ENCODE measurements around the gene KAT7.

The KAT7 gene

DNA sequence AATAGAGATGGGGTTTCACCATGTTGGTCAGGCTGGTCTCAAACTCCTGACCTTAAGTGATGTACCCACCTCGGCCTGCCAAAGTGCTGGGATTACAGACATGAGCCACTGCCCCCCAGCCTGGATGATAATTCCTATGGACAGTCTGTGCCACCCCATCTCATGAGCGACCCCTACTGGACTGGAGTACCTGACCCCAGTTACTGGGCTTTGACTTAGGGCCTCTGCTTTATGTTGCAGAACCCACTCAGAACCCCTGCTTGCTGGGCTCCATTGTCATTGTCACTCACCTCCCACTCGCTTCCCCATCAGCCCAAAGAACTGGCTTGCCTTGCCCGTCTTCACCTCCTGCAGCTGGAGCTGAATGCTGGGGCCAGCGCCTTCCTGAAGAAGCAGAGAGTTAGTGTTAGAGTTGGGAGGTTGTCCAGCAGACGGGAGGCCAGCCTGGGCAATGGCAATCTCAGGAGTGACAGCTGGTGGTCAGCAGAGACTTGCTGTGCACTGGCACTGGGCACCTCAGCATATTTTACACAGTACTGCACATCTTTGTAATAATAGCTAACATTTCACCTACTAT lies 55.4 kb downstream of the KAT7 start:
- no peak for DNase-seq

DNA sequence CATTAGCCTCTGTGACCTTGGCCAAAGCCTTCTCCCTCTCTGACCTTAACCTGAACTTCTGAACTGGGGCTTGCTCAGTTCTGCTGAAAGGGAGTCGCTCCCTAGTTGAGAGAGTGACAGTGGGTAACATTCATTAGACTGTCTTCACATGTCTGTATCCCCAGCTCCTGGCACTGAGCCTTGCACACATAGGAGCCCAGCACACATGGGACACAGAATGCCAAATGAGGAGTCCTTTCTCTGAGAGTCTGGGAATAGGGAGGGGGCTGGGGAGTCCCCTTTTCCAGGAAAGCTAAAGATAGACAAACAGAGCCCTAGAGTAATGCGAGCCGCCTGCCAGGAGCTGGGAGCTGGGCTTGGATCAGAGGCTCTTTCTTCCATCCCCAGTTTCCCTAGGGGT lies 56.8 kb downstream of the KAT7 start:
- peak; percentile 15 for DNase-seq

- DNase-seq, result no peak
Observed at GRCh38 chr17:49846938-49847712, 58.6 kb downstream of the KAT7 start.

DNA sequence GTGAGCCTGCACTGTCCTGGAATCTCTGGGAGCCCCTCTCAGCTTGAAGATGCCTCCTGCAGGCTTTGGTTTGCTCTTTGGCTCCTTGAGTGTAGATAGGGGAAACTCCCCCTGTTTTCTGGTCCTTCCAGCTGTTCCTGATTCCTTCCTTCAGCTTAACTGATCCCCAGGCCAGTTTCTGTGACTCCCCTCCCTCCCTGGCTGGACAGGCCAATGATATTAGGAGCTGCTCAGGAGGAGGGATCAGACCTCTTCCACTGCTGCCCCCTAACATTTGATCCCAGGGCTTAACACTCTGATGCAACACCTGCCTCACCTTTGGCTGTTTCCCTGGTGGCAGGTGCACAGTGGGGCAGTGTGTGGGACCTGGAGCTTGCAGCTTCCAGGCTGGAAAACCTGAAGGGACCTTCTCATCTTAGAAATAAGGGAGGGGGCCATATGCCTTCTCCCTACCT lies 59.6 kb downstream of the KAT7 start, which contains the start of gene TAC4:
TAC4 (minus strand) TSS at position 51 of the 455 bp plus-strand sequence. CDS start 52 bp downstream, outside the sequence.
- no peak for DNase-seq

GRCh38 chr17:49848739-49849138 lies 60.3 kb downstream of the KAT7 start:
- DNase-seq, result no peak

DNA sequence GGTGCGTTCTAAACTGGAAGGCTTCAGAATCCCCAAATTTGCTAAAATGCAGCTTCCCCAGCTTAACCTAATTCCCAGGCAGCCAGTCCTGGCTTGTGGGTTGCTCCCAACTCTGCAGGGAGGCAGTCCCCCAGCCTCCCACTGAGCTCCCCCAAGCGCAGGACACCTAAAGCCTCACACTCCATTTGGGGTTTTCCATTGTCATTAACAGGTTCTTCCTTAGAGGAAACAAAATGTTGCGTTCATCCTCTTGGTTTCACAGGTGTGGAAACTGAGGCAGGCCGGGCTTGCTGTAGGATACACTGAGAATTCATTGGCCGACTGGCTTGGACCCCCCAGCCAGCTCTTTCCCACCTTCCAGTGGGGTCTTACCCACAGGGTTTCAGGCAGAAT lies 61.7 kb downstream of the KAT7 start:
- no peak for DNase-seq

DNA sequence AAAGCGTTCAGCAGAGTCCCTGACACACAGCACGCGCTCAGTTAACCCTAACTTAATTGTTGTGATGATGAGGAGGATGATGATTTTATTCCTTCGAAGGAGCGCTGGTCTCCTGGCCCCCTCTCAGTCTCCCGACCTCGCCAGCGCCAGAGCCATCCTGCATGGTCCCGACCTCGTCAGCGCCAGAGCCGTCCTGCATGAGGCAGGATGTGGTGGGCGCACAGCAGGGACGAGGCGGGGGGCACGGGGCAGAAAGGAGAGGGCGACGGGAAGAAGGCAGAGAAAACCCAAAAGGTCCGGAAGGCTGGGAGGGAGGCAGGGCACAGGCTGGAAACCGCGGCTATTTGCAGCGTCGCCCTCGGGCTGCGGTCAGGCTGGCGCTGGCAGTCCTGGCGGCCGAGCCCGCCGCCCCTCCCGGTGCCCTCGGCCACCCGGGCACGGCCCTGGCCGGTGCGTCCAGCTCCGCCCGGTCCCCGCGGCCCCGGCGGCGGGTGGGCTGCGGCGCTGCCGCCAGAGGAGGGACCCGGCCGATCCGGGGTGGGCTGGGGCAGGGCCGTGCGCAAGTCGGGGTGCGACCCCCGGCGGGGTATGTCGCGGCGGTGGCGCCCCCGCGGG lies 62.4 kb downstream of the KAT7 start:
- DNase-seq, result no peak

DNA sequence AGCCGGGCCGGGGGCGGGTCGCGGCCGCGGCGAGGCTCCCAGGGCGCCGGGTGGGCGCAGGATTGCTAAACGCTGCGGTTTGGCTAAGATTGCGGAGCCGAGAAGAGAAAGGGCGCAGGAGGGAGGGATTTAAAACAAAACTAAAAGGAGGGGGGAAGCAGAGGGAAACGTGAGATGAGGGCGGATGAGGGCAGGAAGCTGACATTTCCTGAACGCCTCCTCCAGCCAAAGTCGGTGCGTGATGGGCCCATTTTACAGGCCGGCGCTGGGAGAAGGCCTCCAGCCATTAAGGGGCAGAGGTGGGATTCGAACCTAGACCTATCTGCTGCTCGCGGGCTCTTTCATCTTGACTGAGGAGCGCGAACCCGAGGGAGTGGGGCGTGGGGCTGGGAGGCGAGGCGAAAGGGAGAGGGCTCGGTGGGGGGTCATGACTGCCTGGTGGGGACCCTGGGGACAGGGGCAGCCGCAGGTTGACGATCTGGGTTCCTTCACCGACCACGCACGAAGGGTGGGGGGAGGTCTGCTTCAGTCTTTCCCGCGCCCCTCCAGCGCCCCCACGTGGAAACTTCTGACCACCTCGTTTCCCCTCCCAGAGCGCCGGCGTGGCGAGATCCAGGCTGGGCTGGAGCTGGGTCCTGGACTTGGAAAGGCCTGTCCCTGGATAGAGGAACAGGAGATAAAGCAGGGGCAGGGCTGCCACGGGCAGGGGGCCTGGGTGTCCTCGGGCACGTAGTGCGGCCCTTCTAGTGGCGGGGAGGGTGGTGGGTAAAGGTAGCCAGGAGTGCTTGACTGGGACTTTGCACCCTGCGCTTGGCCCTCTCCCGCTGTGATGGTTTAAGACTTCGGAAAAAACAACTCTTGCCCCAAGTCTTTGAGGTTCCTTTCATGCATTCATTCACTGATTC lies 63.2 kb downstream of the KAT7 start:
- DNase-seq, result peak; percentile 63

DNA sequence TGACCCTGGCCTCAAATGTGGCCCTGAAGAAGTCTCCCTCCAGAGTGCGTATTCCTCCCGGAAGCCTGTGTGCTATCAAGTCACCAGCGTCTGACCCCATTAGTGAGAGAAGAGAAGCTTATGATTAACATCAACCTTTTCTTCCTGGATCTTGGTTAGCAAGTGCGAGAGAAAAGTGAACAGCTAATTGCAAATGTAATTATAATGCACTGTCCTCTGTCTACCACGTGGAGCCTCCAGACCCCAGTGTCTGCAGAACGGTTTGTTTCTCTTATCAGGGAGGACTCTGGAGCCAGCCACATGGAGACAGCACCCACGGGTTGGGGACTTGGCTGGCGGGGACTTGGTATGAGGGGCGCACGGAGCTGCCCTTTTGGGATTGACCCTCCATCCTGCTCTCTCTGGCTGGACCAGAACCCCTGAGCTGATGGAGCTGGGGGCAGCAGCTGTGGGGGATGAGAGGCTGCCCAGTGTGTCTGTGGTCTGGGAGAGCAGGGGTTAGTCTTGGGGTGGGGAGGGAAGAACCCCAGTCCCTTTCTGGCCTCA lies 65.1 kb downstream of the KAT7 start:
- no peak for DNase-seq

DNA sequence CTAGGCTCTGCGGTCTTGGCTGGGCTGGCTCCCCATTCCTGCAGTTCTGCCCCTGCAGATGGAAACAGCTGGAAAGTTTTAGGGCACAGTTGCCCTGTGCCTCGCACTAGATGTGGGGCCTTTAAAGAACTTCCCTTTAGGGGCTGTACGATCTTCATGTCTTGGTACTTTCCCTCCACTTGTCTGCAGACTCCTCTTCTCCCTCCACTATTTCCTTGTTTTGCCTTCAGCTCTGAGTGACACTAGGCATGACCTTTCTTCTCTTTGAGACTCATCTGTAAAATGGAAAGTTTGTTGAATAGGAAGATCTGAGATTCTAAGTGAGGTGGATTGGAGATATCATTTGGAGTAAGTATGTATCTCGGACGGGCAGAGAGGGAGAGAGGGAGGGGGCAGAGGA lies 65.6 kb downstream of the KAT7 start:
- no peak for DNase-seq

DNA sequence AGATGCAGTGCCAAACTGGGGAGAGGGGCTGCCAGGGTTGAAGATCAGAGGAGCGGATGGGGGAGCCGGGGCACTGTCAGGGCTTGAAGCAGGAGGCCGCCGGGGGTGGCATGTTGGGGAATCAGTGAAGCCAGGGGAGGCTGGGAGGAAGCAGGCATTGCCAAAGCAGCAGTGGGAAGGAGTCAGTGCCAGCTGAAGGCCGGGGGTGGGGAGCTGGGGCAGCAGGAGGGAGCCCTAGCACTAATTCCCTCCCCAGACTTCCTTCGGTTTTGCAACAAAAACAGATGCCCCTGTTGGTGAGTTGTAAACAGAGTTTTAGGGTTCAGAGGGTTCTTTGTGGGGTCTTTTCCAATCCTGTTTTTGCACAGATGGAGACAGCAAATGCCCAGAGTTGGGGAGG lies 70.3 kb downstream of the KAT7 start:
- DNase-seq, result no peak

DNA sequence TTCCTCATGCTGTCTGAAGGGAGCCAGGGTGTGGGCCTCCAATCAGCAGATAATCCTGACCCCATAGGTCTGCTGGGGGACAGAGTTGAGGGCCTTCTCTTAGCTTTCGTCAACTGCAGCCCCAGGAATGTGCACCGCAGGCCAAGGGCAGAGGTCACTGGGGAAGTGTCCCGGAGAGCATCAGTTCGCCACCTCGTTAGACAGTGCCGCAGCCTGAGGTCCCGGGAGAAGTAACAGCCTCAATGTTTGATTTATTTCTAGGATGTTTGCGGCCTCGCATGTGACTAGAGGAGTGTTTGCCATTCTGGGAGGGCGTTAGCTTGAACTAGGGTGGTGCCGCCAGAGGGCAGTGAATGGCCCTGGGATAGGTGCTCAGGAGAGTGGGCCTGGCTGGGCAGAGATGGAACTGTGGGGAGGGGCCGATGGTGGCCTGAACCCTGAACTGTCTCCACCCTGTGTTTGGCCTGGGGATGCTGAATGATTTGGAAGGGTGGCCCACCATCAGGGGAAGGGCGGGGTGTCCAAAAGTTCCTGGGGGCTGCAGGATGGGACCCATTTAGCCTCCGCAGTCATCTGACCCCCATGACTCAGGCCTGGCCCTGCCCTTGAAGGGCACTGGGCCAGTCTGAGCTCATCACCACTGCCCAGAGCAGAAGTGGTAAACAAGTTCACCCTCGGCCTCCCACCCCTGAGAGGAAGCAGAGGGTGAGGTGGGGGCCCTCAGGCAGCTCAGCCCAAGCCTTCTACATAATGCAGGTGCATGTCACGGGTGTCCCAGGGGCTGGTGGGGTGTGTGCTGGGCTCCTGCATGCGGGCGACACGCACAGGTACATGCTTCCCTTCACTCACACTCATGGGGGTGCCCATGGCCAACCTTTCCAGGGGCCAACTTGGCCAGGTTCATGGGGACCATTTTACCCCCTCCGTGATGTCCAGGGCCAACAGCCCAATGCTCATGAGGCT lies 71.8 kb downstream of the KAT7 start:
- no peak for DNase-seq

DNA sequence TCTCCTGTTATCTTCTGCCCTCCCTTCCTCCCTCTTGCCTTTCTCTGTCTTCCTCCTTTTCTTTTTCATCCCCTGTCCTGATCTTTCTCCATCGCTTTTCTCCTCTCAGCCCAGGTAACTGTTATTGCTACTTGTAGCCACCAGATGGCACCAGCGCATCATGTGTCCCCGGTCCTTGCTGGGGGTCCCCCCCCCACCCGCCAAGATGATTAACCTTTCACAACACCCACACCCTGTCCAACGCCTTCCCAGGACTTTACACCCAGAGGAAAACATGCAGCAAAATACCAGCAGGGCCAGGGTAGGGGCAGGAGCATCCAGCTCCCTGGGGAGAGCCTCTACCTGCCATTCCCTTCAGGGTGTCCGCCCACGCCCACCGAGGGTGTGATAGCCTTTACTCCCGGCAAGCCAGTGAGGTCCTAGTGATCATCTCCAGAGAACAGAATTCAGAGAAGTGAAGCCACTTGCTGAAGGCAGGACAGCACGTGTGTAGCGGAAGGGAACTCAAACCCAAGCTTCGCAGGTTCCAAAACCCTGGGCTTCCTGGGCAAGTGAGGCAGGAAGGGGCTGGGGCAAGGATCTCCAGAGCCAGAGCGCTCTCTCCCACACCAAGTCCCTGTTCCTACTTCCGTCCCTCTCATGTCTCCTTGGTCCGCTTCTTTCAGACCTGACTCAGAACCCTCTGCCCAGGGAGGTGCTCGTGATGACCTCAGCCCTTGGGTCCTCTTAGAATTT lies 72.8 kb downstream of the KAT7 start:
- DNase-seq, result peak; percentile 36

DNA sequence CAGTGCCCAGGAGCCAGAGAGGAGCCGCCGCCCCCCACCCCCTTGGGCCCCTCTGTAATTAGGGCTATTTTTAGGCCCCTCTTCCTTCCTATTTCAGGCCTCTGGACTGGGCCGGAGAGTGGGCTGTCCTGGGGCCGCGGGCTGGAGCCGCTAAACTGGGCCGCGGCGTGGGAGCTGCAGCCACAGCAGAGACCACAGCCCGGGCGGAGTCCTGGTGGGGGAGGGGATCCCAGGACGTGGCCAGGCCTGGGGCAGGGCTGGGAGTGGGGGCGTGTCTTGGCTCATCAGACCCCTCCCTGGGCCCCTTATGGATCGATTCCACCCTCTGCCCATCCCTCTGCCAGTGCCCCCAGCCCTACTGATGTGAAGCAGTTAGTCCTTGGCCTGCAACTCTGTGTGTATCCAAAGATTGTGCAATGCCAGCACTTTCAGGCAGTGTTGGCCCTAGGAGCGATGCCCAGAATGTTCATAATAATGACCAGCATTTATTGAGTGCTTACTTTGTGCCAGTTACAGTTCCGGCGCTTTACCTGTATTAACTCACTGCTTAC lies 74.4 kb downstream of the KAT7 start:
- DNase-seq, result no peak

DNA sequence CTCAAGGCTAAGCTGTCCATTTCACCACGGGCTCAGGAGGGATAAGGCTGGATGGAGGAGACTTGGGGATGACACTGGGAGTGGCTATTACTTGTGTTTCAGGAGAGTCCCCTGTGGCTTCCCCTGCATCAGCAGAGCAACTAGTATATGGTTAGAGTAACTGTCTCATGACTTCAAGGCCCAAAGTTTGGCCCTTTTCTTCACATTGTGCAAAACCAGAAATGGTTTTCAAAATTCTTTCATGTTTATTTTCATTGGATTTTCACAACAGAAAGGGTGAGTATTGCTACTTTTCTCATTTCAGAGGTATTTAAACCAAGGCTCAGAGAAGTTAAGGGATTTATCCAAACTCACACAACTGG lies 77.5 kb downstream of the KAT7 start:
- DNase-seq, result no peak

DNA sequence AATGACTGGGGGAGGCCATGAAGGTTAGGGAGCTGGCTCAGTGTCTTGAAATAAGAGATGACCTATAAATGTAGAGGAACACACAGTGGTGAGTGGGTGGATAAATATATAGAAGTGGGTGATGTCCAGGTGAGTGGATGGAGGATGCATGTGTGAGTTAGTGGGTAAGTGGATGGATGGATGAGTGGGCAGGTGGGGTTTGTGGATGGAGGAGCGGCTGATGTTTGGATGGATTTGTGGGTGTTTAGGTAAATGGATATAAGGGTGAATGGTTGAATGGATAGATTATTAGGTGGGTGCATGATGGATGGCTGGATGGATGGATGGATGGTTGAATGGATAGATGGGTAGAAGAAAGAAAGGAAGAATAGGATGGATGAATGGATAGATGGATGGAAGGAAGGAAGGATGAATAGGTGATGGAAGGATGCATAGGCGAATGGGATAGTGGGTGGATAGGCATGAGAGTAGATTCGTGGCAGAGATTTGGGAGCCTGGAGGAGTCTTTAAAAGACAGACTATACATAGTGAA lies 78.5 kb downstream of the KAT7 start:
- no peak for DNase-seq

GRCh38 chr17:49869038-49869374 lies 80.5 kb downstream of the KAT7 start:
- DNase-seq, result no peak

DNA sequence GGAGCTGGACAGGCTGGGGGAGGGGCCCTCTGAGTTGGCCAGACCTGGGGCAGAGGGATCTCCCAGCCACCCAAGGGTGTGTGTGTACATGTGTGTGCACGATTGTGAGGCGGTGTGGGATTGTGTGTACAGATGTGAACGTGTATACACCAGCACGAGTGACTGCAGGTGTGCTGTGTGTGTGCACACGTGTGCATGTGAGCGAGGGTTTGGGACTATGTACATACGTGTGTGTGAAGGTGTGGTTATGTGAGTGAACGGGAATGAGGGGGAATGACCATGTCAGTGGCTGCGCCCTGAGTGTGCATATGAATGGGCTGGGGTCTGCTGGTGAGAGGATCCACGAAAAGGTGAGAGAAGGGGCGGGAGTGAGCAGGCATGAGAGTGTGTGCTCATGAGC lies 81.8 kb downstream of the KAT7 start:
- no peak for DNase-seq

DNA sequence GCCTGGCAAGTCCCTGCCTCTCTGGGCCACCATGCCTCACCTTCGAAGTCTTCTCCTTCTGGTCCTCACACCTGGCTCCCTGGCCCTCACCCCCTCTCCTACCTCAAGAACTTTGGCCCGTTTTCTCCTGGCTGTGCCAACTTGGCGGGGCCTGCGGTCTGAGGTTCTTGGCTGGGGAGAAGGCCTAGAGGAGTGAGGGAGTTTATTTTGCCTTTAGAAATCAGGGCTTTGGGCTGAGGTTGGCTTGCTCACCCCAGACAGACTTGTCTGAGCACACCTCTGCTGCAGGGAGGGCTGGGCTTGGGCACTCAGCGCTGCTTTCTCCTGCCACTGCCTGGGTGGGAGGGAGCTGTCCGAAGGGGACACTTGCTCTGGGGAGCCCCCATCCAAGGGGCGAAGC lies 82.7 kb downstream of the KAT7 start:
- DNase-seq, result no peak

DNA sequence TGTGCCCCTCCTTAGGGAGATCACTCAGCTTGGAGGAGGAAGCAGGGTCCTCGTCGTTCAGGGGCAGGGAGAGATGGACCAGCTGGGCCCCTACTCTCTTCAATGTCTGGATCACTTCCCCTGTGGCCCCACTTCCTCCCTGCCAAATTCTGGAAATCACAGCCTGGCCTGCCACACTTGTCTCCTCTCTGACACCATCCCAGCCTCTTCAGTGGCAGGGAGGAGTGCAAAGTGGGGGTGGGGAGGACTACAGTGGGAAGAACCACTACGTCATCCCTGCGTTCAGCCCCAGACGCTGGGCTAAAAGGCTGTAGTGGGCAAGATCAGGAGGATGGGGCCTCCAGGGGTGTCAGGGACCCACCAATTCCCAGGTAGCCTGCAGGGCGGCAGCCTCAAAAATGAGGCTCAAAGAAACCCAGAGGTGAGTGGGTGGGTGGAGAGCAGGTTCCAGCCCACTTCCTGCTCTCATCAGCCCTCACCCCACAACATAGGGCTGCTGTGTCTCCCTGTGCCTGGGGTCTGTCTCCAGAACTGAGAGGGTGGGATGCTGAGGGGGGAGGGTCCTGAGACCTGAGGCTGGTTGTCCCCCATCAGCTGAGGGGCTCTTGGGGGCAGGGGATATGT lies 84.4 kb downstream of the KAT7 start:
- no peak for DNase-seq

Measured in fibroblast of skin of abdomen (primary cell).